Loucy (cell line): ENCODE results near the gene RHCE.

ENCODE experiments used
- EZH2phosphoT487 ChIP-seq: fragments of 200-600 bp; IDR thresholded peaks from 2 replicates; pipeline ENCODE4 v1.6.1; 2018; ENCODE audit warnings: antibody characterized with exemption, mild to moderate bottlenecking, moderate library complexity, borderline replicate concordance
- TF ChIP-seq, protein P1 (sequence below): fragments of 200-600 bp; sonication (generic); conservative IDR thresholded peaks from 2 replicates; pipeline ENCODE4 v1.5.1; 2014; ENCODE audit warnings: mild to moderate bottlenecking, antibody characterized with exemption, low read length

DNA sequence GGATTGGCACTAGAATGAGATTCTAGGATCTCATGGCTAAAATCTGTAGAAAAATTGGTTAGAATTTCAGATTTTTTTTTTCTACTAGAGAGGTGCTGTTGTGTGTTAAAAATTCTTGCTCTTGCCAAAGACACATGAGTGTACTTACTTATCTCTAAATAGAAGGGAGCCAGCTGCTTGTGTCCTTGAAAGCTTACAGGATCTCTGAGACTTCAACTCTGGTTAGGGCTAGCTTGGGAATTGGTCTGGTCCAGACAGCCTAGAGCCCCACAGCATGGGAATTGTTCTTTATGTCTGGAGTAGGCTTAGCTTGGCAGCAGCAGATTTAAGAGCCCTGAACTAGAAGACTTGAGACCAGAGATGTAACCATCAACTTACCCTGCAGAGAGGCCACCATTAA lies 47.4 kb upstream of the RHCE start:
- TF ChIP-seq, protein P1, sequence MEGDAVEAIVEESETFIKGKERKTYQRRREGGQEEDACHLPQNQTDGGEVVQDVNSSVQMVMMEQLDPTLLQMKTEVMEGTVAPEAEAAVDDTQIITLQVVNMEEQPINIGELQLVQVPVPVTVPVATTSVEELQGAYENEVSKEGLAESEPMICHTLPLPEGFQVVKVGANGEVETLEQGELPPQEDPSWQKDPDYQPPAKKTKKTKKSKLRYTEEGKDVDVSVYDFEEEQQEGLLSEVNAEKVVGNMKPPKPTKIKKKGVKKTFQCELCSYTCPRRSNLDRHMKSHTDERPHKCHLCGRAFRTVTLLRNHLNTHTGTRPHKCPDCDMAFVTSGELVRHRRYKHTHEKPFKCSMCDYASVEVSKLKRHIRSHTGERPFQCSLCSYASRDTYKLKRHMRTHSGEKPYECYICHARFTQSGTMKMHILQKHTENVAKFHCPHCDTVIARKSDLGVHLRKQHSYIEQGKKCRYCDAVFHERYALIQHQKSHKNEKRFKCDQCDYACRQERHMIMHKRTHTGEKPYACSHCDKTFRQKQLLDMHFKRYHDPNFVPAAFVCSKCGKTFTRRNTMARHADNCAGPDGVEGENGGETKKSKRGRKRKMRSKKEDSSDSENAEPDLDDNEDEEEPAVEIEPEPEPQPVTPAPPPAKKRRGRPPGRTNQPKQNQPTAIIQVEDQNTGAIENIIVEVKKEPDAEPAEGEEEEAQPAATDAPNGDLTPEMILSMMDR: no peak
- no peak for TF ChIP-seq EZH2phosphoT487
